NOMO-1 (cell line): ENCODE measurements around the gene ZNRF2.

Source experiments
- DNase-seq, 2 experiments: peaks; one replicate each; lab custom pipeline; 2025; ENCODE audit not compliant: unreplicated experiment in 2 of 2; lab: John Stamatoyannopoulos, UW

The ZNRF2 gene

GRCh38 chr7:30315589-30315988, 31.2 kb downstream of the ZNRF2 start:
- no peak for DNase-seq

DNA sequence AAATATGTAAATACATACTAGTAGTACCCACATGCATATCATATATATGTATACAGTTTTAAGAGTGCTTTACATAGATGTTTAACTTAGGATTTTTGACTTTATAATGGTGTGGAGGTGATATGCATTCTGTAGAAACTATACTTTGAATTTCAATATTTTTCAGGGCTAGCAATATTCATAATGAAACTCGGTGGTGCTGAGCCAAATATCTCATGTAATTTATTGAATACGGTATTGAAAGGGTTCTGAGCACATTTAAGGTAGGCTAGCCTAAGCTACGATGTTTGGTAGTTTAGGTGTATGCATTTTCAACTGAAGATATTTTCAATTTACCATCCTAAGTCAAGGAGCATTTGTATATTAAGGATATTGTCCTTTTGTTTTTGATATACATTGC, 36.0 kb downstream of the ZNRF2 start:
- DNase-seq = no peak

DNA sequence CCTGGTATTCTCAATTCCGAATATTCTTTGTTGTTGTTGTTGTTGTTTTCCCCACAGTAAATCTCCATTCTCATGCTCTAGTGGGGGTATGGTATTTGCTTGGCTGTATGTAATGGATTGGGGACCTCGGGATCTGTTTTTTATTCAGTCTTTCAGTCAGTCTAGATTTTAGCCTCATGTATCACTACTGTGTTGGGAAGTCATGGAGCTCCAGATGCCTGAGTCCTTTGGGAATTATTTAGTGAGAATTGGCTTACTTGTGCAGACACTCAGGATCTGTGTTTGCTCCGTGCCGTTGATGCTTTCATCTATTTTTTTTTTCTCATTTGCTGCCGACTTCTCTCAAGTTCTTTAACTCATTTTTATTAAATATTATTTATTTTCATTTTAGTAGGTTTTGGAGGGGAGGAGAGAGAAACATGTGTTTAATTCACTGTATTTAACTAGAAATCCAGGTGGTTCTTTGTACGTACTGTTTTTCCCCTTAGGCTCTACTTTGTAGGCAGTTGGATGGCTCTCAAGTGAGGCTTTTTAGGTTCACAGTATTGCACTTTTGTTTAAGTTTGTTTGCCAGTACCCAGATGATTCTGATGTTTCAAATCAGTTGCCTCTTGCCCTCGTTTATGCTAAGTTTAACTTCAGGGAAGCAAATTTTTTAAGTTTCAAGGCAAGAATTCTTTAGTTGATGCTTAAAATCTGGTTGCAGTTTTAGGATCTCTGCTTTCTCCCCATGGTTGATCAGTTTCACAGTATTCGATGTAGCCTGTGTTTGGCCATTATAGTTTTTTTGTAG, 36.9 kb downstream of the ZNRF2 start:
- no peak for DNase-seq

DNA sequence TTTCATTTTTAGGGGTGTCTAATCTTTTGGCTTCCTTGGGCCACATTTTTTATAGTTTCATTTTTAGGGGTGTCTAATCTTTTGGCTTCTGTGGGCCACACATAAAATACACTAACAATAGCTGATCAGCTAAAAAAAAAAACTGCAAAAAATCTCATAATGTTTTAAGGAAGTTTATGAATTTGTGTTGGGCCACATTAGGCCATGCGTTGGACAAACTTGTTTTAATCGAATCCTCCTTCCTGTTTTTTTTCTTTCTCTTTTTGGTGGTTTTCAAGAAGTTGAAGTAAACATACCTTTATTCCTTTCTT, 37.4 kb downstream of the ZNRF2 start:
- peak; percentile 52 to 62 for DNase-seq

GRCh38 chr7:30322271-30323005, 38.0 kb downstream of the ZNRF2 start:
- DNase-seq = peak; percentile 38 to 65

GRCh38 chr7:30323006-30323355, 38.6 kb downstream of the ZNRF2 start:
- DNase-seq = no peak

DNA sequence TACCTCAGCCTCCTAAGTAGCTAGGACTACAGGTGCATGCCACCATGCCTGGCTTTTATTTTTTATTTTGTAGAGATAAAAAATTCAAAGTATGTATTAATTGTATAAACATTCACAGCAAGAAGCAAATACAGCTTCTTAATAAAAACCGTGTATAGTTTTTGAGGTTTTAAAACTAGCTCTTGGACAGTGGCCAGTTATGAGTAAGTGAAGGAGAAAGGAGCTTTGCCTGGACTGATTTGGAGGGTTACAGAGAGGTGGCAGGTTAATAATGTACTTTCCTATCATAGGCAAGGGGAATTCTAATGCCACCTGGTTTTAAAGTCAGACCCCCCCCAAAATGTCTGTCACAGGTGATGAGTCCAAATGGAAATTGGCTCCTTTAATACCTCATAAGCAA, 43.4 kb downstream of the ZNRF2 start:
- DNase-seq = no peak

DNA sequence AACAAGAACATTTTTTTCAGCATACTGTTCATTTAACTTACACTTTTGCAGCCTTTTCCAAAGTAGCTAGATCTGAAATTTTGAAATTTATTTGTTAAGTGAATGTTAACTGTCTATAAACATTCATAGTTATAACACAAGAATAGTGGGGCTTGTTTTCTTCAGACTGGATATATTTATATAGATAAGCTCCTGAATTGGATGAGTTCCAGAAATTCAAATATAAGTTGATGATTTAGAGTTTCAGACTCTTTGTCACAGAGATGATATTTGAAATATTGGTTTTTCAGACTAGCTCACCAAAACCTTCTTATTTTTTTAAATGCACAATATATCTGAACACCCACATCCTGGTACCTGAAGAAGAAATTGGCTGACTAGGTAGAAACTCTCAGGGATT, 44.0 kb downstream of the ZNRF2 start:
- no peak for DNase-seq

- peak in 1 of 2 experiments; percentile 70 for DNase-seq
These were observed 45.3 kb downstream of the ZNRF2 start for GRCh38 chr7:30329716-30330115.

DNA sequence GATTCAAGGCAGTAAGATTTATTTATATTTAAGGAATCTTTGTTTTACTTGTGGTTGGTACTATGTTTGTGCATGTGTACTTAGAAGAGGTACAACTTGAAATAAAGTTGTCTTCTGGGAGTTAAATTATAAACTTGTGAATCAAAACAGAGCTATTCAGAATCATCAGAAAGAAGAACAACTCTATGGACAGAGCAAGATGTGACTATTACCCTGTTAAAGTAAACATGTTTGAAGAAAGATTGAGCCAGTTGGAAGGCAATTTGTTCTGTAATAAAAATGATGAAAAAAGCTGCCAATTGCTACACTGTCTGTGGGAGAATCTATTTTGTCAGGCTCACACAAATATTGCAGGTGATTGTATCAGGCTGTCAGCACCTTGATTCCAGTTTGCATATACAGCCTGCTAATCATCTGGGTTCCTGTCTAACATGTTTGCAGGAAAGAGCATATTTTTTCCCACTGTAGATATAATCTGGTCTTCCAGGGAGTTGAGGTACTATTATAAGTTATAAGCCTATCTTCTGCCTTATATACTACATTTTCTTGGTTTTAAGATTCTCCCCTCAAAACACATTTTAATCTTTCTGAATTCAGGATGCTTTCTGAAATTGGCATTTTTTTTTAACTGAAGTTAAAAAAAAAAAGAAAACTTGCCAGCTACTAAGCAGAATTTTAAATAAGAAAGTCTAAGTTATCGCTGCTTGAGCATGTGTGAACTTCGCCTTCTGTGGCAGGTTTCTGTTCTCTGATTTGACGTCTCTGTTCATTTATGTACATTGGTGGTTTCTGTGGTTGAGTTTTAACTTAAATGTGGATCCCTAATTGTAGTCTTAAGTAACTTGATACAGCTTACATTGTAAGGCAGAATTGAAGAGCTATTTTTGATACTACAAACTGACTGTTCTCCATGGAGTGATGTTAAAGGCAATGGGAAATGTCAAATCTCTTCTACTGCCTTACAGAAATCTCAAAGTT, 46.0 kb downstream of the ZNRF2 start:
- DNase-seq = peak; percentile 55 to 96

DNA sequence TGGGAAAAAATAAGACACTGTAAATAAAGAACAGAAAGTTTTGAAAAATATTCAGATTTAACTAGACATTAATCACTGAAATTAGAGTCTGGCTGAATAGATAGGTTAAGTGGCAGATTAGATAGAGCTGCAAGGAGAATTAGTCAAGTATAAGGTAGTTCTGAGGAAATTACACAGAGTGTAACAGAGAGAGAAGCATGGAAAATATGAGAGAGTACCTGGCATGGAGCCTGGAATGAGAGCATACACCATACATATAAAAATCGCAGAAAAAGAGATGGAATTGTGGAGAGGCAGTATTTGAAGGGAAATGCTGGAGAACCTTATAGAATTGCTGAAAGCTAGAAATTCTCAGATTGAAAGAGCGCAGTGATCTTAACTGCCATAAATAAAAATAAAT, 46.9 kb downstream of the ZNRF2 start:
- no peak for DNase-seq

- DNase-seq = no peak
These were observed 48.2 kb downstream of the ZNRF2 start for GRCh38 chr7:30332549-30332948.

DNA sequence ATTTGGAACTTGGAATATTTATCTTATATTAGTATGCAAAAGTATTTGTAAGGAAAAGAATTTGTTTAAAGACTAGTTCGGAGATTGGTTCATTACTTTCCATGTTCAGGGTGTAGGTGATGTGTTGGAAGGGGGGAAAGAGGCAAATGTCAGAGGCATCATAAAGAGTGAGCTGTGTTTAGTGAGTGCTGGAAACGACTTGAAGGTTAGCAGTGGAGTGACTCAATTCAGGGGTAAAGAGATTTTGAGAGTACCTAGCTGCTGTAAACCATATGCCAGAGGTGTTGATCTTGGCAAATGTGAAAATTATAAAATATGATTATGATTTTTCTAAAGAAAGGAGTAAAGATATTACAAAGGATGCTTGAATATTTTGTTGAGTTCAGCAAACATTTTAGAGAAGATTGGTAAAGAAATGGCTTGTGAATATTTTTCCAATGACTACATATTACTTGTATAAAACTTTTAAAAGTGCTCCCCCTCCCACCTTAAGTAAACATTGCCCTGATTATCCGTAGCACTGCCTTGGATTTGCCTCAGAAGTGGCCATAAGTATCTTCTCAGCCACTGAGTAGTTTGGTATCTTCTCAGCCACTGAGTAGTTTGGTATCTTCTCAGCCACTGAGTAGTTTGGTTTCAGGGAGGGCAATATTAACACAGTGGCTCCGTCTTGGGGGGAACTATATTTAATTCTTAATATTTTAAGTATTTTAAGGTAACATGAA, 51.5 kb downstream of the ZNRF2 start:
- no peak for DNase-seq

GRCh38 chr7:30344513-30344912, 60.1 kb downstream of the ZNRF2 start:
- no peak for DNase-seq

GRCh38 chr7:30347226-30348082, 63.1 kb downstream of the ZNRF2 start:
- peak in 1 of 2 experiments; percentile 64 for DNase-seq

- DNase-seq = peak; percentile 65 to 81
These were observed 63.7 kb downstream of the ZNRF2 start for GRCh38 chr7:30348083-30348560.

DNA sequence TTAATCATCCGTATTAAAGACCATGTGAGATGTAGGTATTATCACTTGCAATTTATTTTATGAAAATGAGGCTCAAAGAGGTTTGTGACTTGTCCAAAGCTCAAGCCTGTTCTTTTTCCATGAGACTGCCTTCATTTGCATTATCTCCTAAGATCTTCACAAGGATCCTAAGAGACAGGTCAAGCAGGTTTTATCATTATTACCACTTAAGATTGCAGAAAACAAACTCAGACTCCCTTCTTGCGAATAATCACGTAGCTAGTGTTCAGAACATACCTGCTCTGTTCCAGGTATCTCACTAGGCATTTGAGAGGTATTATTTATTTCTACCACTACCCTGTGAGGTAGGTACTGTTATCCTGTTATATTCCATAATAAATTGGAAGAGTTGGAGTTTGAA, 64.8 kb downstream of the ZNRF2 start:
- DNase-seq = no peak

DNA sequence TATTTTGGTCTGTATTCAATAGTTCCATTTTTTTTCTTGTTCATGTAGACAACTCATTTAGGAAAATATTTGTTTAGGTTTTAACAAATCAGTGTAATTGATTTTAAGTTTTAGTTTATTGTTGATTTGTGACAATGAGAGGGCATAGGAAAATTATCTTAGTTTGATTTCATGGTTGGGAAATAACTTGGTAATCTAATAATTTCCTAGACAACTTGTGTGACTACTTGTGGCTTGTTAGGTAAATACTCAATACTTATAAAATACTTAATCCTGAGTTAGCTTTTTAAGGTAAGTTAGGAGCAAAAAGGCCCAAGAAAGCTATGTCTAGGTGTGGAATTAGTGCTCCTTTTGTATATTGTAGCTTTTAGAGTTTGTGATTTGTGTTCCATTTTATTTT, 65.4 kb downstream of the ZNRF2 start:
- DNase-seq = no peak

- DNase-seq = peak; percentile 15 to 80
These were observed 66.9 kb downstream of the ZNRF2 start for GRCh38 chr7:30351286-30351685.

DNA sequence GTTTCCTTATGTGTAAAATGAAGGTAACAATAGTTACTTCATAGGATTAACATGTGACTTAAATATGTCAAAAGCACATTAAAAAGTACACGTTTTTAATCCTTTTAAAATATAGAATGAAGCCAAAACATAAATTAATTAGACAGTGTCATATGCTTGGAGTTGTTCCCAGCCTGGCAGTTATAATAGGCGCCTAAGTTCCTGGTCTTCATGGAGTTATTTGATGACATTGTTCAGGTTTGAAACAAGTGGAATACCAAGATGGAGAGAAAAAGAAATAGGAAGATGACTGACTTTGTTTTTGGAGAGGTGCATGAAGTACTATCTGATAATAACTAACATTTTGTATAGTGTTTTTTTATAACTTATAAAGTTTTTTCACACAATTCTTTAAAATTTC, 67.3 kb downstream of the ZNRF2 start:
- DNase-seq = no peak
